GM23248 (cell line): ENCODE measurements around the gene CATSPER4.

Source experiments
- EZH2 ChIP-seq: fragments of 200-600 bp; sonication (generic); IDR thresholded peaks from 2 replicates; pipeline ENCODE4 v1.6.1; 2018; ENCODE audit warnings: antibody characterized with exemption, mild to moderate bottlenecking; ENCODE audit not compliant: insufficient read depth, poor library complexity, severe bottlenecking
- EZH2phosphoT487 ChIP-seq: fragments of 200-600 bp; sonication (generic); IDR thresholded peaks from 2 replicates; pipeline ENCODE4 v1.6.1; 2018; ENCODE audit warnings: antibody characterized with exemption, moderate library complexity, mild to moderate bottlenecking, low read depth; ENCODE audit not compliant: insufficient read depth

DNA sequence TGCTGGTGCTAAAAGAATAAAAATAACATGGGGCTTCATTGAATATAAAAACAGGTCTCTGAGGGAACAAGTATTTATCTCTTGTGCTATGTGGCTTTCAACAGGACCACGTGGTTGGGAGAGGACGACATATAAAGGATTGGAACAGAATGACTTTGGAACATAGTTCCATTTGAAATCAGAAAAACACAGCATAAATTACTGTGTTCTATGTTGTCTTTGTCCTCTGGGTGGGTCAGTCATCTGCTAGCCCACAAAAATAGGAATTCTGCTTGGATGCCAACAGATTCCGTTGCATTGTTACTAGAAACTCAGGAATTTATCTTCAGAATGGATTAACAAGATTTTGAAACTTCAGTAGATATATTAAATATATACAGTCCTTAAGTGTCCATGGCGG lies 49.5 kb downstream of the CATSPER4 start:
- TF ChIP-seq EZH2, result no peak
- TF ChIP-seq EZH2phosphoT487, result no peak
